GM18507 (cell line): ENCODE results near the gene POLR1B.
A peak's percentile ranks its signal among the peaks of the same experiment; 100 is the strongest.

ENCODE experiments used
- DNase-seq: peaks from one replicate; pipeline ENCODE4 v3.0.0; 2011; ENCODE audit warnings: low read depth; ENCODE audit not compliant: insufficient read length; ENCODE audit errors: extremely low spot score
- FAIRE-seq: peaks from 2 replicates; lab custom pipeline; 2011; peaks lifted over from hg19 to GRCh38; lab: Jason Lieb, UNC

The POLR1B gene

GRCh38 chr2:112623913-112624777, 81.9 kb downstream of the POLR1B start:
- FAIRE-seq (no peak), DNase-seq (no peak)

- DNase-seq: no peak
- no peak for FAIRE-seq
These were observed 83.3 kb downstream of the POLR1B start for GRCh38 chr2:112625474-112626114.

GRCh38 chr2:112626604-112627059, 84.4 kb downstream of the POLR1B start:
- FAIRE-seq (peak; percentile 24), DNase-seq (peak; percentile 38)
